Smooth muscle cell (in vitro differentiated cells): ENCODE measurements around the gene RADIL. TPM values are rescaled to one million over a fixed set of nuclear protein-coding genes. Genes with fewer than 3 reads are reported as not detected.

Experiments used
- DNase-seq: peaks from one replicate; lab custom pipeline; 2025; ENCODE audit not compliant: unreplicated experiment; lab: John Stamatoyannopoulos, UW
- H2AFZ ChIP-seq: fragments of 200-600 bp; sonication (generic); 2 replicates; pipeline ENCODE4 v1.6.0; 2016; ENCODE audit warnings: antibody characterized with exemption, low read depth, mild to moderate bottlenecking
- H3F3A ChIP-seq: fragments of 200-600 bp; sonication (generic); 2 replicates; pipeline ENCODE4 v1.6.0; 2017; ENCODE audit warnings: antibody characterized with exemption, low read depth
- H3K27ac ChIP-seq: fragments of 200-600 bp; sonication (generic); 2 replicates; pipeline ENCODE4 v1.5.1; 2016; ENCODE audit warnings: low read depth, mild to moderate bottlenecking
- H3K27me3 ChIP-seq: fragments of 200-600 bp; sonication (generic); 2 replicates; pipeline ENCODE4 v1.6.1; 2016; ENCODE audit warnings: low read depth, mild to moderate bottlenecking
- H3K36me3 ChIP-seq: fragments of 200-600 bp; sonication (generic); 2 replicates; pipeline ENCODE4 v1.5.1; 2016; ENCODE audit warnings: low read depth
- H3K4me1 ChIP-seq: fragments of 200-600 bp; sonication (generic); 2 replicates; pipeline ENCODE4 v1.5.1; 2016; ENCODE audit warnings: low read depth
- H3K4me2 ChIP-seq: fragments of 200-600 bp; sonication (generic); 2 replicates; pipeline ENCODE4 v1.6.0; 2016; ENCODE audit warnings: mild to moderate bottlenecking
- H3K4me3 ChIP-seq: fragments of 200-600 bp; sonication (generic); 2 replicates; pipeline ENCODE4 v1.5.1; 2016; ENCODE audit warnings: mild to moderate bottlenecking
- H3K79me2 ChIP-seq: fragments of 200-600 bp; sonication (generic); 2 replicates; pipeline ENCODE4 v1.6.0; 2016; ENCODE audit warnings: low read depth, mild to moderate bottlenecking
- H3K9ac ChIP-seq: fragments of 200-600 bp; sonication (generic); 2 replicates; pipeline ENCODE4 v1.6.0; 2016; ENCODE audit warnings: low read depth
- H3K9me3 ChIP-seq: fragments of 200-600 bp; sonication (generic); replicated peaks from 2 replicates; pipeline ENCODE4 v1.5.1; 2016; ENCODE audit warnings: low read depth
- H4K20me1 ChIP-seq: fragments of 200-600 bp; sonication (generic); 2 replicates; pipeline ENCODE4 v1.6.0; 2016; ENCODE audit warnings: low read depth
- CTCF ChIP-seq: fragments of 200-600 bp; sonication (generic); IDR thresholded peaks from 2 replicates; pipeline ENCODE4 v1.5.1; 2017; ENCODE audit warnings: borderline replicate concordance, mild to moderate bottlenecking, antibody characterized with exemption; ENCODE audit not compliant: insufficient read depth, poor library complexity, severe bottlenecking
- WGBS: methylation state at CpG from one replicate; pipeline ENCODE4 v1.1.7; 2016; ENCODE audit warnings: low lambda C conversion rate; 5-methylcytosine and 5-hydroxymethylcytosine counted together
- microRNA-seq: library from miRNA; unstranded; fragments of <30 nt; microRNA quantifications from one replicate; pipeline ENCODE4, GENCODE V29; 2016; ENCODE audit warnings: borderline number of aligned reads
- polyA plus RNA-seq: library from polyadenylated mRNA; unstranded; fragments of >200 nt; fragmentation: Nextera tagmentation; extraction: Ambion mirVana; gene quantifications from 2 replicates; pipeline ENCODE4 v1.2.1, GENCODE V29; 2016
- small RNA-seq: library from RNA; depleted of rRNA; stranded (forward); fragments of <200 nt; gene quantifications from one replicate; pipeline ENCODE3, GENCODE V24; 2014
- total RNA-seq: library from RNA; depleted of rRNA; stranded (reverse); fragments of >200 nt; gene quantifications from 2 replicates; pipeline ENCODE4 v1.2.3, GENCODE V29; 2014

RADIL gene
- total and polyA plus RNA-seq, 2 experiments from 2014 or later, result 4.7 to 10.7 TPM

- Histone ChIP-seq H3K4me2 (no peak overlapping the region), H3F3A (peaks cover under 1% of the 10 kb centered on the region), H2AFZ (no peak overlapping the region), H3K4me1 (peaks cover under 1% of the 10 kb centered on the region), H4K20me1 (peaks cover 24% of the 10 kb centered on the region), H3K79me2 (peaks cover 47% of the 10 kb centered on the region), H3K36me3 (peaks cover 5% of the 10 kb centered on the region), H3K9me3 (no peaks in the 10 kb centered on the region), H3K9ac (no peak overlapping the region), H3K27me3 (no peaks in the 10 kb centered on the region), H3K4me3 (no peak overlapping the region), H3K27ac (no peak overlapping the region)
- no peak for TF ChIP-seq CTCF
- 91% methylated on average over 20 of the region's 20 CpGs for WGBS
- no peak for DNase-seq
Observed at GRCh38 chr7:4751398-4751947, 132.0 kb downstream of the RADIL start.

- no peak for TF ChIP-seq CTCF
- peaks cover 48% of the 10 kb centered on the region for H3K79me2 ChIP-seq
- H4K20me1 ChIP-seq, result peaks cover 24% of the 10 kb centered on the region
- WGBS, result 96% methylated on average over 15 of the region's 15 CpGs
- H3K27ac ChIP-seq, result no peak overlapping the region
- H3K4me1 ChIP-seq, result peaks cover 14% of the 10 kb centered on the region
- H3K4me2 ChIP-seq, result no peak overlapping the region
- no peaks in the 10 kb centered on the region for H3K27me3 ChIP-seq
- H3K9me3 ChIP-seq, result no peaks in the 10 kb centered on the region
- H2AFZ ChIP-seq, result no peak overlapping the region
- H3K9ac ChIP-seq, result no peak overlapping the region
- DNase-seq, result no peak
- H3F3A ChIP-seq, result peaks cover 14% of the 10 kb centered on the region
- no peaks in the 10 kb centered on the region for H3K36me3 ChIP-seq
- no peak overlapping the region for H3K4me3 ChIP-seq
Observed at GRCh38 chr7:4749798-4750197, 133.7 kb downstream of the RADIL start.

- H2AFZ ChIP-seq, result no peak overlapping the region
- no peaks in the 10 kb centered on the region for H3K27me3 ChIP-seq
- H3K79me2 ChIP-seq, result peaks cover 48% of the 10 kb centered on the region
- DNase-seq, result no peak
- peaks cover 18% of the 10 kb centered on the region for H3F3A ChIP-seq
- 96% methylated on average over 14 of the region's 14 CpGs for WGBS
- H3K27ac ChIP-seq, result no peak overlapping the region
- TF ChIP-seq CTCF, result no peak
- H3K9me3 ChIP-seq, result no peaks in the 10 kb centered on the region
- H3K4me2 ChIP-seq, result no peak overlapping the region
- peaks cover 19% of the 10 kb centered on the region for H3K4me1 ChIP-seq
- H3K4me3 ChIP-seq, result no peak overlapping the region
- no peaks in the 10 kb centered on the region for H3K36me3 ChIP-seq
- H4K20me1 ChIP-seq, result peaks cover 23% of the 10 kb centered on the region
- no peak overlapping the region for H3K9ac ChIP-seq
Observed at GRCh38 chr7:4749363-4749762, 134.2 kb downstream of the RADIL start.

Small RNA genes lying within 50 kb of the gene (microRNA-seq; reads per million reads assigned to microRNA genes)
- gene MIR4656, result not detected

Small RNA genes lying within 50 kb of the gene (small RNA-seq; reads per million reads assigned to genes)
- gene MIR4656 (not detected), gene RF00019 (not detected)

Other genes with a start within 250 kb of the RADIL start
- gene FOXK1, start 201.4 kb downstream of the RADIL start, total RNA-seq, result 10.4 and 11.6 TPM in 2 replicates
- gene FOXK1, start 201.4 kb downstream of the RADIL start, polyA plus RNA-seq, result 6.0 and 8.5 TPM in 2 replicates
- gene AP5Z1, start 108.1 kb downstream of the RADIL start, total RNA-seq, result 16.6 and 24.6 TPM in 2 replicates
- 37.6 and 48.2 TPM in 2 replicates for gene AP5Z1, start 108.1 kb downstream of the RADIL start, polyA plus RNA-seq
- gene PAPOLB, start 21.7 kb downstream of the RADIL start, total RNA-seq, result 0.18 TPM in 1 of 2 replicates, not detected in the other
- gene PAPOLB, start 21.7 kb downstream of the RADIL start, polyA plus RNA-seq, result not detected in 2 replicates
- gene MMD2, start 75.5 kb upstream of the RADIL start, total RNA-seq, result not detected in 2 replicates
- gene MMD2, start 75.5 kb upstream of the RADIL start, polyA plus RNA-seq, result not detected in 2 replicates
- gene RBAK, start 162.1 kb upstream of the RADIL start, total RNA-seq, result 13.1 and 13.8 TPM in 2 replicates
- gene RBAK, start 162.1 kb upstream of the RADIL start, polyA plus RNA-seq, result 2.6 and 4.6 TPM in 2 replicates